ENCODE measurements around the gene NOS3. TPM values are rescaled to one million over a fixed set of nuclear protein-coding genes. Genes with fewer than 3 reads are reported as not detected.
"Not testable (repeated sequence)": the region's sequence is repeated elsewhere in the genome, so short reads cannot be mapped to it uniquely, and the experiment has no call there.

The NOS3 gene
- total and polyA plus RNA-seq, 9 of the 15 experiments (the other 6 are each of a cell fraction or from before 2014, with no cell fraction given), result 1.1 to 121 (median 23.6) TPM

- TF ChIP-seq ILK (tag; IDR thresholded peaks at IDR 0.05; ENCODE audit: borderline replicate concordance, low read depth), result peak; percentile 89
- peak; percentile 98 for TF ChIP-seq ZNF583 (CRISPR knock-in tag; IDR thresholded peaks at IDR 0.05)
- TF ChIP-seq ZNF592 (IDR thresholded peaks at IDR 0.05), result peak; percentile 100
- peak; percentile 54; the same call in 1 of the 2 replicates for TF ChIP-seq KLF16 (IDR thresholded peaks at IDR 0.05)
- TF ChIP-seq ZBTB12 (CRISPR knock-in tag; IDR thresholded peaks at IDR 0.05), result peak; percentile 72
- TF ChIP-seq ZNF354B (CRISPR knock-in tag; IDR thresholded peaks at IDR 0.05), result peak; percentile 79; the same call in 1 of the 2 replicates
- peak; percentile 76 for TF ChIP-seq RBBP5 (IDR thresholded peaks at IDR 0.05; ENCODE audit: borderline replicate concordance, insufficient read depth, low read length, poor library complexity, severe bottlenecking)
- peak; percentile 64 for TF ChIP-seq ETS2 (tag; IDR thresholded peaks at IDR 0.05; ENCODE audit: borderline replicate concordance, poor library complexity, severe bottlenecking)
- peak; percentile 96 to 98 for TF ChIP-seq MNT (conservative IDR thresholded peaks at IDR 0.05)
- peak; percentile 94 for TF ChIP-seq HIVEP1 (CRISPR knock-in tag; IDR thresholded peaks at IDR 0.05)
- TF ChIP-seq ATF1 (CRISPR knock-in tag; IDR thresholded peaks at IDR 0.05), result not testable (repeated sequence)
- TF ChIP-seq ATF1 (tag; IDR thresholded peaks at IDR 0.05), result peak; percentile 72
- TF ChIP-seq CTCF (IDR thresholded peaks at IDR 0.05 in 2 of 3, conservative IDR thresholded peaks at IDR 0.05 in 1 of 3; ENCODE audit: insufficient read depth in 2 of 3, low read depth in 1 of 3, low read length in 3 of 3), result peak in 1 of 3 experiments; percentile 13; a peak in 1 of 6 replicates
- peak; percentile 92 for TF ChIP-seq ZNF668 (CRISPR knock-in tag; IDR thresholded peaks at IDR 0.05)
- TF ChIP-seq ZSCAN32 (CRISPR knock-in tag; IDR thresholded peaks at IDR 0.05), result peak; percentile 14; the same call in 1 of the 2 replicates
- peak; percentile 90 for TF ChIP-seq BACH1 (tag; IDR thresholded peaks at IDR 0.05)
- peak; percentile 85 for TF ChIP-seq ZNF239 (CRISPR knock-in tag; IDR thresholded peaks at IDR 0.05)
- TF ChIP-seq TCFL5 (CRISPR knock-in tag; conservative IDR thresholded peaks at IDR 0.05), result peak; percentile 89
These were observed 36.2 kb downstream of the NOS3 start (continued) for GRCh38 chr7:151026771-151027727.

Measured in K562 (cell line).